K562 treated with DMSO at 1 percent for 48 hours (cell line): ENCODE measurements around the gene SCRN3. TPM values are rescaled to one million over a fixed set of nuclear protein-coding genes. Genes with fewer than 3 reads are reported as not detected.

ENCODE experiments used
- total RNA-seq: library from RNA; unstranded; fragments of 300-600 nt; gene quantifications from 2 replicates; pipeline ENCODE4 v1.2.3, GENCODE V29; 2022; ENCODE audit warnings: low replicate concordance; ENCODE audit errors: extremely low read depth

Gene SCRN3, protein sequence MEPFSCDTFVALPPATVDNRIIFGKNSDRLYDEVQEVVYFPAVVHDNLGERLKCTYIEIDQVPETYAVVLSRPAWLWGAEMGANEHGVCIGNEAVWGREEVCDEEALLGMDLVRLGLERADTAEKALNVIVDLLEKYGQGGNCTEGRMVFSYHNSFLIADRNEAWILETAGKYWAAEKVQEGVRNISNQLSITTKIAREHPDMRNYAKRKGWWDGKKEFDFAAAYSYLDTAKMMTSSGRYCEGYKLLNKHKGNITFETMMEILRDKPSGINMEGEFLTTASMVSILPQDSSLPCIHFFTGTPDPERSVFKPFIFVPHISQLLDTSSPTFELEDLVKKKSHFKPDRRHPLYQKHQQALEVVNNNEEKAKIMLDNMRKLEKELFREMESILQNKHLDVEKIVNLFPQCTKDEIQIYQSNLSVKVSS
- total RNA-seq: not detected in 2 replicates

DNA sequence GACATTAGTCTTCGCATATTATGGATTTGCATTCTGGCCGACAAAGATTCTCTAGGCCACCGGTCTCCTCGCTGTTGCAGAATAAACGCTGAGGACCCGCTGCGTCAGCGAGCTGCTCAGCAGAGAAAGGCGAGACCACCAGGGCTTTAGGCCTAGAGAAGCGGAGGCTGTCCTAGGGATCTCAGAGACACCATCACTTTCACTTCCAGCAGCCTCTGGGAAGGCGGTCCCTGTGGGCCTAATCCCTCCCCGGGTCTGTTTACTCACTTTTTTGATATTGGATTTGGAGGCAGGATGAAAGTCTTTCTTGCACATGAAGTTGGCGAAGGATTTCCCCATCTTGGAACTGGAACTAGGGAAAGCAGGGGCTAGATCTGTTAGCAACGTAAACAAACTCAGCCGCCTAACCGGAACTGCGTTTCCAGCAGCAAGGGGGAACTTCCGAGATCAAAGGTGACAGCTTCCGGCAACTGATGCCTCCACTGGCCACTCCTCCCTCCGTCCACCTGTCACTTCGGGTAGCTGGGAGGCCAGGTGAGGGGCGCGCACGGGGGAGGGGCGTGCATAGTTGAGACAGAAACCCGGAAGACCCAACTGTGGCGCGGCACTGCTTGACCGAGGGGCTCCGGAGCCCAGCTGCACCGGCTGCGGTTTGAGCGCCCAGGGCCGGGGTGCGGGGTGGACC lies at the start of gene SCRN3:
Gene SCRN3, plus strand, starts transcription at position 447 of the 685 bp plus-strand sequence. CDS start 2,554 bp downstream, outside the sequence.

Other genes with a start within 250 kb of the SCRN3 start
- not detected in 2 replicates for gene OLA1, start 147.2 kb upstream of the SCRN3 start, total RNA-seq
- not detected in 2 replicates for gene SP9, start 60.8 kb upstream of the SCRN3 start, total RNA-seq
- not detected in 2 replicates for gene GPR155, start 91.3 kb downstream of the SCRN3 start, total RNA-seq
- gene WIPF1, start 202.1 kb downstream of the SCRN3 start, total RNA-seq: not detected in 2 replicates